ENCODE results near the gene SOCS7.

DNA sequence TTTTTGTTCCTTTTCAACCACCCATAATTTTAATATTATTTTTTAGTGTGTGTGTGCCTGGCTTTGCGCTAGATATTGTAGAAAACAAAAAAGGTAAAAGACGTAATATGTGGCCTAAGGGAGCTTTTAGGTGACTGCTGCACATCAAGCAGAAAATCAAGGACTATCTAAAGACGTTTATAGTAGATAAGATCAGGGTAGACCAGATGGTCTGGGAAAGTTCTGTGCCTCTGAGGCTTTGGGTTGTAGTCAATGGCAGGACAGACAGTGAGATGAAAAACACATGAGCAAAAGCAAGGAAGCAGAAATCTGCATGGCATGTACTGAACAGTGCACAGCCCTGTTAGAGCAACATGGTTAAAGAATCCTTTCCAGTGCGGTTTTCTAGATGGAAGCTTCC is 49.8 kb downstream of the SOCS7 start:
- TF ChIP-seq, protein P1, sequence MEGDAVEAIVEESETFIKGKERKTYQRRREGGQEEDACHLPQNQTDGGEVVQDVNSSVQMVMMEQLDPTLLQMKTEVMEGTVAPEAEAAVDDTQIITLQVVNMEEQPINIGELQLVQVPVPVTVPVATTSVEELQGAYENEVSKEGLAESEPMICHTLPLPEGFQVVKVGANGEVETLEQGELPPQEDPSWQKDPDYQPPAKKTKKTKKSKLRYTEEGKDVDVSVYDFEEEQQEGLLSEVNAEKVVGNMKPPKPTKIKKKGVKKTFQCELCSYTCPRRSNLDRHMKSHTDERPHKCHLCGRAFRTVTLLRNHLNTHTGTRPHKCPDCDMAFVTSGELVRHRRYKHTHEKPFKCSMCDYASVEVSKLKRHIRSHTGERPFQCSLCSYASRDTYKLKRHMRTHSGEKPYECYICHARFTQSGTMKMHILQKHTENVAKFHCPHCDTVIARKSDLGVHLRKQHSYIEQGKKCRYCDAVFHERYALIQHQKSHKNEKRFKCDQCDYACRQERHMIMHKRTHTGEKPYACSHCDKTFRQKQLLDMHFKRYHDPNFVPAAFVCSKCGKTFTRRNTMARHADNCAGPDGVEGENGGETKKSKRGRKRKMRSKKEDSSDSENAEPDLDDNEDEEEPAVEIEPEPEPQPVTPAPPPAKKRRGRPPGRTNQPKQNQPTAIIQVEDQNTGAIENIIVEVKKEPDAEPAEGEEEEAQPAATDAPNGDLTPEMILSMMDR (conservative IDR thresholded peaks at IDR 0.05; ENCODE audit: low read depth in 2 of 2): no peak
- no peak for TF ChIP-seq POLR2AphosphoS5 (IDR thresholded peaks at IDR 0.05; ENCODE audit: low read depth)
